Endothelial cell (in vitro differentiated cells): ENCODE results near the gene ZBTB43. TPM values are rescaled to one million over a fixed set of nuclear protein-coding genes. Genes with fewer than 3 reads are reported as not detected.

Experiments used
- DNase-seq: peaks from one replicate; pipeline ENCODE4 v3.0.0; 2021; ENCODE audit warnings: low spot score
- H3K27ac Mint-ChIP-seq: one replicate; pipeline ENCODE4 v1.8.0; 2021; ENCODE audit warnings: mixed read lengths, inconsistent platforms; ENCODE audit not compliant: unreplicated experiment
- H3K27me3 Mint-ChIP-seq: one replicate; pipeline ENCODE4 v1.8.0; 2021; ENCODE audit warnings: mild to moderate bottlenecking, moderate library complexity, mixed read lengths, inconsistent platforms; ENCODE audit not compliant: unreplicated experiment
- H3K36me3 Mint-ChIP-seq: one replicate; pipeline ENCODE4 v1.8.0; 2021; ENCODE audit warnings: mild to moderate bottlenecking, low read depth, mixed read lengths, inconsistent platforms; ENCODE audit not compliant: unreplicated experiment
- H3K4me1 Mint-ChIP-seq: one replicate; pipeline ENCODE4 v1.8.0; 2021; ENCODE audit warnings: mild to moderate bottlenecking, mixed read lengths, inconsistent platforms; ENCODE audit not compliant: unreplicated experiment
- H3K4me3 Mint-ChIP-seq: one replicate; pipeline ENCODE4 v1.8.0; 2021; ENCODE audit warnings: mild to moderate bottlenecking, mixed read lengths, inconsistent platforms; ENCODE audit not compliant: unreplicated experiment
- H3K9me3 Mint-ChIP-seq: one replicate; pipeline ENCODE4 v1.8.0; 2021; ENCODE audit warnings: mixed read lengths, inconsistent platforms; ENCODE audit not compliant: unreplicated experiment
- CTCF ChIP-seq: fragments of 200-600 bp; sonication (generic); IDR thresholded peaks from one replicate; pipeline ENCODE4 v1.5.0; 2021; ENCODE audit warnings: antibody characterized with exemption; ENCODE audit not compliant: unreplicated experiment
- total RNA-seq: library from RNA; stranded (reverse); fragmentation: NEBNext Ultra II Directional; extraction: Animal tissue kit (Norgen Biotek cat#: 25700); gene quantifications from one replicate; pipeline ENCODE4 v1.2.1, GENCODE V29; 2021; ENCODE audit not compliant: unreplicated experiment

ZBTB43 gene
- total RNA-seq, 1 donor from 2014 or later, result 16.7 TPM

- DNase-seq, result no peak
- Mint-ChIP-seq H3K27ac (no peak overlapping the region), H3K27me3 (no peaks in the 10 kb centered on the region), H3K4me3 (no peak overlapping the region), H3K36me3 (peaks cover 4% of the 10 kb centered on the region), H3K4me1 (peaks cover 34% of the 10 kb centered on the region), H3K9me3 (no peaks in the 10 kb centered on the region)
- no peak for TF ChIP-seq CTCF
These were observed 37.5 kb downstream of the ZBTB43 start for GRCh38 chr9:126842220-126842842.

GRCh38 chr9:126842977-126843799 is 38.3 kb downstream of the ZBTB43 start:
- H3K9me3 Mint-ChIP-seq, result no peaks in the 10 kb centered on the region
- no peaks in the 10 kb centered on the region for H3K27me3 Mint-ChIP-seq
- H3K4me1 Mint-ChIP-seq, result peaks cover 30% of the 10 kb centered on the region
- TF ChIP-seq CTCF, result no peak
- DNase-seq, result no peak
- H3K4me3 Mint-ChIP-seq, result no peak overlapping the region
- peaks cover 4% of the 10 kb centered on the region for H3K36me3 Mint-ChIP-seq
- no peak overlapping the region for H3K27ac Mint-ChIP-seq

- no peak for TF ChIP-seq CTCF
- no peak overlapping the region for H3K27ac Mint-ChIP-seq
- H3K27me3 Mint-ChIP-seq, result no peaks in the 10 kb centered on the region
- peaks cover 2% of the 10 kb centered on the region for H3K36me3 Mint-ChIP-seq
- peaks cover 21% of the 10 kb centered on the region for H3K4me1 Mint-ChIP-seq
- H3K9me3 Mint-ChIP-seq, result no peaks in the 10 kb centered on the region
- no peak for DNase-seq
- no peak overlapping the region for H3K4me3 Mint-ChIP-seq
These were observed 39.2 kb downstream of the ZBTB43 start for GRCh38 chr9:126844085-126844484.

- no peaks in the 10 kb centered on the region for H3K27me3 Mint-ChIP-seq
- no peak overlapping the region for H3K27ac Mint-ChIP-seq
- no peak for DNase-seq
- no peaks in the 10 kb centered on the region for H3K36me3 Mint-ChIP-seq
- H3K4me3 Mint-ChIP-seq, result no peak overlapping the region
- no peak for TF ChIP-seq CTCF
- H3K4me1 Mint-ChIP-seq, result peaks cover 18% of the 10 kb centered on the region
- no peaks in the 10 kb centered on the region for H3K9me3 Mint-ChIP-seq
These were observed 42.2 kb downstream of the ZBTB43 start for GRCh38 chr9:126847051-126847450.
